ENCODE measurements around the gene SOD2. TPM values are rescaled to one million over a fixed set of nuclear protein-coding genes. Genes with fewer than 3 reads are reported as not detected.

SOD2 gene
- 126 TPM for total RNA-seq

DNA sequence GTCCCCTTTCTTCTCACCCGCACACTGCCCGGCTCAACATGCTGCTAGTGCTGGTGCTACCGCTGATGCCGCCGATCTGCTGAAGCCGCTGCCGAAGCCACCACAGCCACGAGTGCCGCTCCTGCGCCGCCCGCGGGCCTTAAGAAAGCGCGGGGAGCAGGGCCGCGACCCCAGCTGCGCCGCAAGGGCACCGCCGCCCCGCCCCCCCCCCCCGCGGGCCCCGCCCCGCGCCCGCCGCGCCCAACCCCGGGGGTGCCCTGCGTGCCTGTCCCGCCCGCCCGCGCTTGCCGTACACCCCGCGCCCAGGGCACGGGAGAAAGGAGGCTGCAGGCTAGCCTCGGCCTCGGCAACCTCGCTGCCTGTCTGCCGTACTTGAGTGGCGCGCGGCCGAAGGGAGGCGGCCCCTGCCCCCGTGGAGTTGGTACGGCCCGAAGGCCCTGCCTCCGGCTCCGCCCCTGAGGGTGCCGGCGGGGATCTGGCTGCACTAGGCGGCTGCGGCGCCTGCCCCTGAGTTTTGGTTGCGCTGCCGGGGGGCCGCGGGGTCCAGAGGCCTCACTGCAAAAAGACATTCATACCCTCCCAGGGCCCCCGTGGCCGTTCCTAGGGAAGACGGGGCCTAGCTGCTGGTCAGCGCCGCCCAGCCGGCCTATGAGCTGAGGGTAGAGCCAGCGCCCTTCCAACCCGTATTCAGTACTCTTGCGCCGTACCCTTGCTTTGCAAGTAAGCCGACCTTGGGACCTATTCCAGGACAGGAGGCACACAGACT is at the start of gene SOD2:
Gene SOD2 (minus strand): TSS at position 114 of the 766 bp plus-strand sequence. CDS start 74 bp downstream, at position 40.

GRCh38 chr6:159726918-159727716 is 34.1 kb upstream of the SOD2 start, which contains the start of gene WTAP:
WTAP (plus strand) TSS chr6:159727506; CDS start chr6:159736266, 8,760 bp downstream.

Other genes starting within 250 kb of the SOD2 start
- gene WTAP, start 34.3 kb upstream of the SOD2 start, total RNA-seq: 111 TPM
- 16.2 TPM for gene ACAT2, start 68.8 kb upstream of the SOD2 start, total RNA-seq
- gene TCP1, start 96.4 kb upstream of the SOD2 start, total RNA-seq: 163 TPM
- 47.7 TPM for gene MRPL18, start 97.2 kb upstream of the SOD2 start, total RNA-seq
- 0.49 TPM for gene PNLDC1, start 107.0 kb upstream of the SOD2 start, total RNA-seq
- gene MAS1, start 197.7 kb upstream of the SOD2 start, total RNA-seq: 0.05 TPM

Measured in camera-type eye (tissue), 1 donor.